B cell (primary cell): ENCODE data around the gene PCGF3.

Experiments
- EZH2 ChIP-seq: IDR thresholded peaks from 2 replicates; pipeline ENCODE4 v1.6.1; 2012; ENCODE audit warnings: borderline replicate concordance, low read depth, mild to moderate bottlenecking, moderate library complexity, low read length; ENCODE audit not compliant: insufficient read depth, poor library complexity, severe bottlenecking
- TF ChIP-seq, protein P1 (sequence below): fragments of 200-600 bp; IDR thresholded peaks from one replicate; pipeline ENCODE4 v1.8.0; 2022; ENCODE audit warnings: antibody characterized with exemption, mild to moderate bottlenecking

DNA sequence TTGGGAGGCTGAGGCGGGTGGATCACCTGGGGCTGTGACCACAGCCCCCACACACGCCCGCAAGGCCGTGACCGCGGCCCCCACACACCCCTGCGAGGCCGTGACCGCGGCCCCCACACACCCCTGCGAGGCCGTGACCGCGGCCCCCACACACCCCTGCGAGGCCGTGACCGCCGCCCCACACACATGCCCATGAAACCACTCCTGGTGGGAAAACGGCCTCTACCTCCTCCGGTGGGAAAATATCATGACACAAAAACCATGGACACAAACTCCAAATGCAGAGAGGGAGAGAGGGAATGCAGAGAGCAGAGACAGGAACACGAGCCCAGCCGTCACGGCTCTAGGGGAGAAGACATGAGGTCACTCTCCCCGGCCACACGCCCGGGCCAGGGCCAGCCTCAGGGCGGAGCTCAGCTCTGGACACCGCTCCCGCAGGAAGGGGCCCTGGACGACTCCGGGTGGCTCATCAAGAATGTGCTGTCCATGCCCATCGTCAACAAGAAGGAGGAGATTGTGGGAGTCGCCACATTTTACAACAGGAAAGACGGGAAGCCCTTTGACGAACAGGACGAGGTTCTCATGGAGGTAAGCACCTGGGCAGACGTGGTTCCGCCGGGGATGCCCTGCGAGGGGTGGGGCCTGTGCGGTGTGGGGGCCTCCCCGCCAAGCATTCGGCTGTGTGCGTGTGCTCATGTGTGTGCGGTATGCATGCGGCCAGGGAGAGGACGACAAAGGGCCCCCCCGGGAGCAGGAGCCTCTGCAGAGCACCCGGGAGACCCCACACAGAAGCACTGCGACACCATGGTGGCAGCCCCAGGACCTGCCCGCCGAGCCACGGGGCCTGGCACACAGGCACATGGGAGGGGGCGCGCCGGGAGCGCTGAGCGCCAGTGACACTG is 48.9 kb upstream of the PCGF3 start:
- TF ChIP-seq, protein P1, sequence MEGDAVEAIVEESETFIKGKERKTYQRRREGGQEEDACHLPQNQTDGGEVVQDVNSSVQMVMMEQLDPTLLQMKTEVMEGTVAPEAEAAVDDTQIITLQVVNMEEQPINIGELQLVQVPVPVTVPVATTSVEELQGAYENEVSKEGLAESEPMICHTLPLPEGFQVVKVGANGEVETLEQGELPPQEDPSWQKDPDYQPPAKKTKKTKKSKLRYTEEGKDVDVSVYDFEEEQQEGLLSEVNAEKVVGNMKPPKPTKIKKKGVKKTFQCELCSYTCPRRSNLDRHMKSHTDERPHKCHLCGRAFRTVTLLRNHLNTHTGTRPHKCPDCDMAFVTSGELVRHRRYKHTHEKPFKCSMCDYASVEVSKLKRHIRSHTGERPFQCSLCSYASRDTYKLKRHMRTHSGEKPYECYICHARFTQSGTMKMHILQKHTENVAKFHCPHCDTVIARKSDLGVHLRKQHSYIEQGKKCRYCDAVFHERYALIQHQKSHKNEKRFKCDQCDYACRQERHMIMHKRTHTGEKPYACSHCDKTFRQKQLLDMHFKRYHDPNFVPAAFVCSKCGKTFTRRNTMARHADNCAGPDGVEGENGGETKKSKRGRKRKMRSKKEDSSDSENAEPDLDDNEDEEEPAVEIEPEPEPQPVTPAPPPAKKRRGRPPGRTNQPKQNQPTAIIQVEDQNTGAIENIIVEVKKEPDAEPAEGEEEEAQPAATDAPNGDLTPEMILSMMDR, result no peak
- TF ChIP-seq EZH2, result no peak
